Endodermal cell (in vitro differentiated cells): ENCODE results near the gene CD74. TPM values are rescaled to one million over a fixed set of nuclear protein-coding genes. Genes with fewer than 3 reads are reported as not detected.

Source experiments
- DNase-seq: peaks from one replicate; pipeline ENCODE4 v3.0.0-alpha.2; 2017
- H3K27ac ChIP-seq: 2 replicates; pipeline ENCODE4 v1.5.1; 2013; ENCODE audit warnings: mild to moderate bottlenecking, low read depth, low read length, moderate library complexity
- H3K27me3 ChIP-seq: 2 replicates; pipeline ENCODE4 v1.6.1; 2013; ENCODE audit warnings: mild to moderate bottlenecking, low read length, moderate library complexity; ENCODE audit not compliant: insufficient read depth, control insufficient read depth, poor library complexity, severe bottlenecking
- H3K36me3 ChIP-seq: 2 replicates; pipeline ENCODE4 v1.7.0; 2013; ENCODE audit warnings: mild to moderate bottlenecking, low read length, moderate library complexity; ENCODE audit not compliant: control insufficient read depth, insufficient read depth
- H3K4me1 ChIP-seq: one replicate; pipeline ENCODE4 v1.7.0; 2013; ENCODE audit warnings: low read length; ENCODE audit not compliant: control insufficient read depth, insufficient read depth
- H3K4me3 ChIP-seq: 2 replicates; pipeline ENCODE4 v1.5.1; 2013; ENCODE audit warnings: mild to moderate bottlenecking, low read length, moderate library complexity
- H3K9ac ChIP-seq: 2 replicates; pipeline ENCODE4 v1.6.1; 2013; ENCODE audit warnings: mild to moderate bottlenecking, low read length, moderate library complexity; ENCODE audit not compliant: poor library complexity, severe bottlenecking; ENCODE audit errors: extremely low read depth
- H3K9me3 ChIP-seq: 2 replicates; pipeline ENCODE4 v1.6.1; 2013; ENCODE audit warnings: mild to moderate bottlenecking, low read length, moderate library complexity; ENCODE audit not compliant: control insufficient read depth
- H3K27ac Mint-ChIP-seq: 2 replicates; pipeline ENCODE4 v1.8.0; 2020; ENCODE audit warnings: mixed read lengths
- H3K27me3 Mint-ChIP-seq: 2 replicates; pipeline ENCODE4 v1.8.0; 2021; ENCODE audit warnings: mild to moderate bottlenecking, mixed read lengths; ENCODE audit not compliant: insufficient read depth
- H3K36me3 Mint-ChIP-seq: 2 replicates; pipeline ENCODE4 v1.8.0; 2020; ENCODE audit warnings: low read depth, mixed read lengths
- H3K4me1 Mint-ChIP-seq: 2 replicates; pipeline ENCODE4 v1.8.0; 2020; ENCODE audit warnings: mixed read lengths
- H3K4me3 Mint-ChIP-seq: 2 replicates; pipeline ENCODE4 v1.8.0; 2020; ENCODE audit warnings: mild to moderate bottlenecking, moderate library complexity, mixed read lengths
- H3K9me3 Mint-ChIP-seq: 2 replicates; pipeline ENCODE4 v1.8.0; 2020; ENCODE audit warnings: mild to moderate bottlenecking, mixed read lengths
- WGBS, 2 experiments: methylation state at CpG; one replicate each; pipeline versions ENCODE4 v1.1.5 to v1.1.7; 2013; ENCODE audit warnings: missing lambda C conversion rate in 2 of 2, mixed read lengths in 1 of 2; ENCODE audit not compliant: insufficient coverage in 1 of 2, insufficient read length in 1 of 2; 5-methylcytosine and 5-hydroxymethylcytosine counted together
- total RNA-seq, 2 donors: library from RNA; stranded (reverse); fragmentation: NEBNext Ultra II Directional in 1 of 2; extraction: Animal tissue kit (Norgen Biotek cat#: 25700) in 1 of 2; gene quantifications; 2 replicates in 1 of 2; 3 replicates in 1 of 2; pipeline ENCODE4 v1.2.1, GENCODE V29; 2021
- TF ChIP-seq, protein P1 (sequence below): fragments of 200-600 bp; sonication (generic); conservative IDR thresholded peaks from 2 replicates; pipeline ENCODE4 v1.5.0; 2021; ENCODE audit warnings: antibody characterized with exemption, mild to moderate bottlenecking

Gene CD74
- total RNA-seq, 2 donors from 2014 or later = 12.4 to 20.0 TPM

DNA sequence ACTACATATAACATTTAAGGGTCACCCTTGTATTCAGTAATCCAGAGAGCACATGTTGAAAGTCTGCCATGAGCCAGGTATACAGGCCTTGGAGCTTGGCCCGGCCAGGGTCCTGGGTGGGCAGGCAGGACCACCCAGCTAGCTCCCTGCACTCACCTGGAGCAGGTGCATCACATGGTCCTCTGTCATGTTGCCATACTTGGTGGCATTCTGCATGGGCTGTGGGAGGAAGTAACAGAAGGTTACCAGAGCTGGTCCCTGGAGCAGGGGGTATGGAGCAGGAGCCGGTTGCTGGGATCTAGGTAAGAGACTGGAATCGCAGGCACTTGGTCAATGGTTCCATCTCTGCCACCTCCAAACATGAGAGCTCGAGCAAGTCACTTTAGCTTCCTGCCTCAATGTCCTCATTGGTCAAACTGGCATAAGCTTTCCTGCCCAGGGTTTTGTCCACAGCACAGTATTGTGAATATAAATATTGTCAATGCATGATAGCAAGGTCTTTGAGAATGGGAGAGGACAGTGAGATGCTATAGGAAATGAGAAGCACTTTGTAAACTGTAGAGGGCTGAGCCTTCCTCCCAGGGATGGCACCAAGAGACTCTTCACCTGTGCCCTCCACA lies 6.5 kb downstream of the CD74 start:
- H3K4me1 ChIP-seq = no peaks in the 10 kb centered on the region
- Mint-ChIP-seq H3K4me1 (peaks cover 10% of the 10 kb centered on the region), H3K36me3 (peaks cover 4% of the 10 kb centered on the region), H3K4me3 (no peak overlapping the region), H3K27ac (no peak overlapping the region), H3K9me3 (no peaks in the 10 kb centered on the region), H3K27me3 (no peaks in the 10 kb centered on the region)
- H3K27me3 ChIP-seq = no peaks in the 10 kb centered on the region
- H3K27ac ChIP-seq = no peak overlapping the region
- 86 to 100% methylated on average over 2 to 4 of the region's 4 CpGs for WGBS, 2 experiments
- H3K36me3 ChIP-seq = no peaks in the 10 kb centered on the region
- H3K9me3 ChIP-seq = no peaks in the 10 kb centered on the region
- no peak overlapping the region for H3K4me3 ChIP-seq
- TF ChIP-seq, protein P1, sequence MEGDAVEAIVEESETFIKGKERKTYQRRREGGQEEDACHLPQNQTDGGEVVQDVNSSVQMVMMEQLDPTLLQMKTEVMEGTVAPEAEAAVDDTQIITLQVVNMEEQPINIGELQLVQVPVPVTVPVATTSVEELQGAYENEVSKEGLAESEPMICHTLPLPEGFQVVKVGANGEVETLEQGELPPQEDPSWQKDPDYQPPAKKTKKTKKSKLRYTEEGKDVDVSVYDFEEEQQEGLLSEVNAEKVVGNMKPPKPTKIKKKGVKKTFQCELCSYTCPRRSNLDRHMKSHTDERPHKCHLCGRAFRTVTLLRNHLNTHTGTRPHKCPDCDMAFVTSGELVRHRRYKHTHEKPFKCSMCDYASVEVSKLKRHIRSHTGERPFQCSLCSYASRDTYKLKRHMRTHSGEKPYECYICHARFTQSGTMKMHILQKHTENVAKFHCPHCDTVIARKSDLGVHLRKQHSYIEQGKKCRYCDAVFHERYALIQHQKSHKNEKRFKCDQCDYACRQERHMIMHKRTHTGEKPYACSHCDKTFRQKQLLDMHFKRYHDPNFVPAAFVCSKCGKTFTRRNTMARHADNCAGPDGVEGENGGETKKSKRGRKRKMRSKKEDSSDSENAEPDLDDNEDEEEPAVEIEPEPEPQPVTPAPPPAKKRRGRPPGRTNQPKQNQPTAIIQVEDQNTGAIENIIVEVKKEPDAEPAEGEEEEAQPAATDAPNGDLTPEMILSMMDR = no peak
- no peak overlapping the region for H3K9ac ChIP-seq
- DNase-seq = no peak

DNA sequence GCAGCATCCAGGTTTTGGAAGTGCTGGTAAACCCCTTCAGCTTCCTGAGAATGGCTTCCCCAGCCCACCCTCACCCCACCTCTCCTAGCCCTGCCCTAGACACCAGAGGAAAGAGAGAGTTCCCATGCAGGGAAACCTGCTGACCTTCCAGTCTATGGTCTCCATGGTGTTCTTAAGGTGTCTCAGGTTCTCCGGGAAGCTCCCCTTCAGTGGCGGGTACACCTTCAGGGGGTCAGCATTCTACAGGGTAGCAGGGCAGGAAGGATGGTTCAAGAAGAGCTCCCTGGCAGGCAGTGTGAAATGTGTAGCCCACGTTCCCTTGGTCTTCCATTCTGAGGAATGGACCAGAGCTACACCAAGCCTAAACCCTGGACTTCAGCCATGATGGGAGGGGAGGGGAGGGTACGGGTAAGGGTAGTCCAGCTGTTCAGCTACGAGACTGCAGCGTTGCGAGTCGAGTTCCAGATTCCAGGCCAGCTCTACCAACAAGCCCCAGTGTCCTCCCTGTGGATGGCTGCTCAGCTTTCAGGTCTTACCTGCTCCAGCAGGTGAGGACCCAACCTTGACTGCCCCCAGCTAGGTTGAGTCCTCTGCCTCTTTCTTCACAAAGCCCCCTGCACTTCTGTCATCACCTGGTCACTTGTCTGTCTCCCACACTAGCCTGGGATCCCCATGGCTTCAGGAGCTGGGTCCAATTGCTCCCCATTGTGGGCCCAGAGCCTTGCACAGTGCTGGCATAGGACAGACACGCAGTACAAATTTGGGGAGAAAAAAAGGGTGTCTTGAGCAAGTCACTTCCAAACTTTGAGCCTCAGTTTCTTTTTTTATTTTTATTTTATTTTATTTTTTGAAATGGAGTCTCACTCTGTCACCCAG lies 7.5 kb downstream of the CD74 start:
- no peaks in the 10 kb centered on the region for H3K27me3 Mint-ChIP-seq
- peaks cover 4% of the 10 kb centered on the region for H3K36me3 ChIP-seq
- H3K36me3 Mint-ChIP-seq = peaks cover 9% of the 10 kb centered on the region
- H3K27ac Mint-ChIP-seq = no peak overlapping the region
- H3K4me3 ChIP-seq = no peak overlapping the region
- H3K27ac ChIP-seq = no peak overlapping the region
- no peaks in the 10 kb centered on the region for H3K27me3 ChIP-seq
- TF ChIP-seq, protein P1 = no peak
- no peaks in the 10 kb centered on the region for H3K9me3 ChIP-seq
- WGBS, 2 experiments = 91 to 100% methylated on average over 5 to 9 of the region's 9 CpGs
- no peaks in the 10 kb centered on the region for H3K4me1 ChIP-seq
- H3K9me3 Mint-ChIP-seq = no peaks in the 10 kb centered on the region
- H3K4me1 Mint-ChIP-seq = peaks cover 4% of the 10 kb centered on the region
- no peak for DNase-seq
- no peak overlapping the region for H3K4me3 Mint-ChIP-seq
- no peak overlapping the region for H3K9ac ChIP-seq

DNA sequence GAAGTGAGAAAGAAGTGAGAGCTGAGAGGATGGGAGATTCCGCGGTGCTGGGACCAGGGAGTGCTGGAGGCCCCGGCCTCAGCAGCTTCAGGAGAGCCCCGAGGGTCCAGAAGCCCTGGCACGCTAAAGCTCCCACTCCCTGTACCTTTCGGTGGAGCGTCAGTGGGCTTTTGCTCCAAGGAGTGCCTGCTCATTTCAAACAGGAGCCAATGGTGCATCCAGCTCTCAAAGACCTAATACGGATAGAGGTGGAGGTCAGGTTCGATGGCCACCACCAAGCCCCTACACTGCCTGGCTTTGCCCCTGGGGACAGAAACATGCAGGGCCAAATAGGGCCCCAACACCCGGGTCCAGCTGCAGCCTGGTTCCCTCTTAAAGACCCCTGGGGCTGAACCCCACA lies 8.2 kb downstream of the CD74 start:
- no peak overlapping the region for H3K4me3 Mint-ChIP-seq
- no peaks in the 10 kb centered on the region for H3K9me3 Mint-ChIP-seq

More for the DNA sequence above, 8.2 kb downstream of the CD74 start:
- no peak overlapping the region for H3K27ac ChIP-seq
- no peaks in the 10 kb centered on the region for H3K4me1 ChIP-seq
- WGBS, 2 experiments = 95 to 96% methylated on average over 9 to 10 of the region's 10 CpGs
- Mint-ChIP-seq H3K27ac (no peak overlapping the region), H3K4me1 (no peaks in the 10 kb centered on the region), H3K27me3 (no peaks in the 10 kb centered on the region), H3K36me3 (peaks cover 15% of the 10 kb centered on the region)
- H3K27me3 ChIP-seq = no peaks in the 10 kb centered on the region
- DNase-seq = no peak
- no peak overlapping the region for H3K9ac ChIP-seq
- no peak overlapping the region for H3K4me3 ChIP-seq
- peaks cover 11% of the 10 kb centered on the region for H3K36me3 ChIP-seq
- no peaks in the 10 kb centered on the region for H3K9me3 ChIP-seq
- TF ChIP-seq, protein P1 = no peak
